ENCODE data around the gene TNRC6A.
"Not testable (repeated sequence)": the region's sequence is repeated elsewhere in the genome, so short reads cannot be mapped to it uniquely, and the experiment has no call there.

TNRC6A gene

DNA sequence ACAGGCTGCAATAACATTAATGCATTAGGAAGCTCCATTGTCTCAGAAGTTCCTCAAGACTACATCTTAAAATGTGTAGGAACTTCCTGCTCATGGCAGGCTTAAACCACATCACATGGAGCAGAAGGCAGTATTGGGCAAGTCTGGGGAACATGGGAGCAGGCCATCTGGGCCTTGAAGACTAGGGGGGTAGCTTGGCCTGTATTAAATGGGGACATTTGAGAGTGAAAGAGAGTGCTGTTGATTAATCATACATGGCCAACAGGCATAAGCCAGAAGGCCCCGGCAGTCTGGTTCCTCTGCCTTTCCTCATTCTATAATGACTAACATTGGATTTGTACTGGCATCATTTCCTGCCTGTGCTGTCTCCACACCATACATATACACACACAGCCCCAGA lies 91.1 kb downstream of the TNRC6A start:
- no peak for DNase-seq

DNA sequence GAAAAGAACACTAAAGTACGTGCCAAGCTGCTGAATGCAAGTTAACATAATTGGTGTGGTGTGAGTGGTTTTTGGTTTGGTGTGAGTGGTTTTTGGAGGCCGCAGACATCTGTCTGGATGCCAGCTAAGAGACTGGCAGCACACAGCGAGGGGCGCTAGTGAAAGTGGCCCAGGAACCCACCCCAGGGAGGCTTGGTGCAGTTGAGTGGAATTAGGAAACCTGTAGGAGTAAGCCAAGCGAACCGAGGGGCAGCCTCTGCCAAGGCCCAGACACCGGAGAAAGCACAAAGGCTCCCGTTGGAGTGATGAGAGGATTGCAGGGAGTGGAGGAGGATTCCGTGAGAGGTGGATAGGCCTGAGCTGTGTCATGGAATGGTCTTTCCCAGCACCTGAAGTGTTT lies 91.7 kb downstream of the TNRC6A start:
- no peak for DNase-seq

DNA sequence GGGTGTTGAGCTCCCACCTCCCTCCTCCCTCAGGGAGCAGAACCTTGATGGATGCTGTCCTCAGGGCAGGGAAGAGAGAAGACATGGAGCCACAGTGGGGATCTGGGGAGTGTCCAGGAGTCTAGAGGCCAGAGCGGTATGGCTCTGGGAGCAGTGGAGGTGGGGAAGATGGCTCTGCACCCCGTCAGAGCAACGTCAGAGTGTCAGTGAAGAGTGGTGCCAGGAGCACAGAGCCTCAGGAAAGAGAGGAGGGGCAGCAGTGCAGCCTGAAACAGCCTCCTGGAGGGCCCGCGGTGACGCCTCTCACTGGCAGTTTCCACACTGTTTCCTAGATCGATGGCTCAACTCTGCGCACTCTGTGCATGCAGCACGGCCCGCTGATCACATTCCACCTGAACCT lies 93.1 kb downstream of the TNRC6A start:
- DNase-seq = no peak

DNA sequence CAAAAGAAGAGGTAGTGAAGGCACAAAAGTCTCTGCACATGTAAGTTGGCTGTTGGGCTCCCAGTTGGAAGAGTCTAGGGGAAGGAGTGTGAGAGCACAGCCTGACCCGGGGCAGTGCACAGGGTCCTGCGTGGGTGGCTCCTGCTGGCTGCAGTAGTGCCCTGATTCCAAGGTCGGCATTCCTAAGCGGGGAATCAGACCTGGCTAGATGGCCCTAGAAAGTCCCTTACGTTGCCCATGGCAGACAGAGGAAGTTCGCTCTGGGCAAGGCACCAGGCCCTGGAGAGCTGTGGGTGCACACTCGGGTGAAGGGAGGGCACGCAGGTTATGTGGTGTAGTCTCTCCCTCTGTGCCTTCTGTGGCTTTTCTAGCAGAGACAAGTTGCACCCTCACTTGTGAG lies 93.5 kb downstream of the TNRC6A start:
- DNase-seq = no peak

GRCh38 chr16:24825696-24826095 lies 96.2 kb downstream of the TNRC6A start:
- DNase-seq = no peak

- DNase-seq = no peak
Observed at GRCh38 chr16:24826096-24826690, 96.7 kb downstream of the TNRC6A start.

DNA sequence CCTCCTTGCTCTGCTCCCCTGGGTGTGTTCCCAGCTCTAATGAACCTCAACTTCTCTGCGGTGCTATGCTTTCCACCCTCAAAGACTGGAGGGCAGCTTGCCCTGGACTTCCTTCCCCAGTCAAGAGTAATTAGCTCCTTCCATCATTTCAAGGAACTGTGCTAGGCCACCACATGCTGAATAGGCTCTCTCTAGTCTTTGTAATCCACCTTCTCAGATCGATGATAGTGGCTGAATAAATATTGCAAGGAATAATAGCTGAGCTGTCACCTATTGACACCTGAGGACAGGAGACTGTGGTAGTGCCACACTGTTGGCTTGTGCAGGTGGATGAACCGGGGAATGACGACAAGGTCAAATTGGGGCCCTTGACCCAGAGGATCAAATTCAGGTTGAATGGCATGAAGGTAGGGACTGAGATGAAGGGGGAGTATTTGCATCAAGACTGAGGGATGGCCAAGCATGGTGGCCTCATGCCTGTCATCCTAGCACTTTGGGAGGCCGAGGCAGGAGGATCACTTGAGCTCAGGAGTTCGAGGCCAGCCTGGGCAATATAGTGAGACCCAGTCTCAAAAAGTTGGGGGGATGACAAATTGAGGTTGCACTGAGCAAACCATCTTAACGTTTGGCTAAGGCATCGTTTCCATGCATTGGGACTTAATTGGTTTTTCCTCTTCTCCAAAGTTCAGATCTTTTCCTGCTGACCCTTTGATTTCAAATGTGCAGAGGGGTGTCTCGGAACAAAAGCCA lies 97.5 kb downstream of the TNRC6A start:
- no peak for DNase-seq

DNA sequence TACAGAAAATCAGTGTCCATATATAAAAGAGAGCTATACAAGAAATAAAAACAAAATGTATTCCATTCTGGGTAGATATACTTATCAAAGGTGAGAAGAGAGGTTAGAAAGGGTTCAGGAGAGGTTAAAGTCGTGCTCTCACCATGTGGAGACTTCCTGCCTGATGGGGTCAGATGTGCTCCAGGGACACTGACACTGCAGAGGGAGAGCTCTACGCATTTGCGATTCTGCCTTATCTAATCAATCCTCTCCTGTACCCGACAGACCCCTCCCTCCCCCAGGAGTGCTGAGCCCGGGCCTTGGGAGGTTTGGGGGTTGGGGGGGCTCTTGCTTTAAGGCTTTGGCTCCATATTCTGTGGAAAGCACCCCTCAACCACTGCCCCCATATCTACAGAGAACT lies 99.7 kb downstream of the TNRC6A start:
- no peak for DNase-seq

GRCh38 chr16:24833352-24833751 lies 103.9 kb downstream of the TNRC6A start:
- DNase-seq = no peak

DNA sequence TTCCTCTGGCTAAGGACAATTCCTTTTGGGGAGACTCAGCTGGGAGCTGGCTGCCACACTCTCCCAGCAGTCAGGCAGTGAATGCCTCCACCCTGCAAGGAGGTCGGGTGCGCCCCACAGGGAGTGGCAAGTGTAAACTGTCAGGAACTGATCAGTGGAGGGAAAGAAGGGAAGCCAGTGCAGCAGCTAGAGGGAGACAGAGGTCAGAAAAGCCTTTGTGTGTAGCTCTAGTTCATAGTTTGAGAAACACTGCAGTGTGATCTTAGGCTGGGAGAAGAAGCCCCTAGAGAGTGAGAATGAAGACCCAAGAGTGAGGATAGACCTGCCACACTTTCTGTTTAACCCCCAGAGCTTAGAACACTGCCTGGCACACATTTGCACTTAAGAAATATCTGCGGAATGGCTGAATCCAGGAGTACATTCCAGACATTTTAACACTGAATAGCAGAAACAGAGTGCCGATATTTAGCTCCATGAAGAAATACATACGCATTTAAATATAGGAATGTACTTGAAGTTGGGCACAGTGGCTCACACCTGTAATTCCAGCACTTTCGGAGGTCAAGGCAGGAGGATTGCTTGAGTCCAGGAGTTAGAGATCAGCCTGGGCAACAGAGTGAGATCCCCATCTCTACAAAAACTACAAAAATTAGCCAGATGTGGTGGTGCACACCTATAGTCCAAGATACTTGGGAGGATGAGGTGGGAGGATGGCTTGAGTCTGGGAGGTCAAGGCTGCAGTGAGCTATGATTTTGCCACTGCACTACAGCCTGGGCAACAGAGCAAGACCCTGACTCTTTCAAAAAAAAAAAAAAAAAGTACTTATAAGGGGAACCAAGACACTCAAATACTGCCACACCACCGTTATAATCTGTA lies 105.2 kb downstream of the TNRC6A start:
- DNase-seq = no peak

DNA sequence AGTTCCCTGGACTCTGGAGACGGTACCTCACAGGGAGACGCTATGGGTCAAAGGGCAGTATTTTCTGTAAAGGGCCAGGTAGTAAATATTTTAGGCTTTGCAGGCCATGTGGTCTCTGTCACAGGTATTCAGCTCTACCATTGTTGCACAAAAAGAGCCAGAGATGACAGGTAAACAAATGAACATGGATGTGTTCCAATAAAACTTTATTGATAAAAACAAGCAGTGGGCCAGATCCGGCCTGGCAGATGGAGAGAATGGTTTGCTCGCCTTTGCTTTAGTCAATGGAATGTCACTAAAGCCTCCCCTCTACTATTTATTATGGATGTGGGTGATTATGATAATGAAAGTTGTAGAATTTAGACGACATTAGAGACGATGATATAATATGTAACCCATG lies 107.4 kb downstream of the TNRC6A start:
- no peak for DNase-seq

DNA sequence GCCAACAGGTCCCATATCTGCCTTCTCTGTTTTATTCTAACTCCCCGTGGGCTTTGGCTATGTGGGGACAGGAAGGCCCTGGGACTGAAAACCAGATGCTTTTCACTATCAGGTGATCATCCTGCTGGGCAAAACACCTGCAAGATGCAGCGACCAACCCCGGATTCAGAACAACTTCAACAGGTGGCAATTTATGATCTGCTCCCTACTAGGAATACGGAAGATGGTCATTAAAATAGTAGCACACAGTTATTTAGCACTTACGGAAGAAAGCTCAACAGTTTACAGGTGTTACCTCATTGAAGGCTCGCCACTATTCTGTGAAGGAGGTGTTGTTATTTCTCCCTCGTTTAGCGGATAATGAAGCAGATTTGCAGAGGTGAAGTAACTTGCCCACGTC lies 108.5 kb downstream of the TNRC6A start:
- DNase-seq = no peak

DNA sequence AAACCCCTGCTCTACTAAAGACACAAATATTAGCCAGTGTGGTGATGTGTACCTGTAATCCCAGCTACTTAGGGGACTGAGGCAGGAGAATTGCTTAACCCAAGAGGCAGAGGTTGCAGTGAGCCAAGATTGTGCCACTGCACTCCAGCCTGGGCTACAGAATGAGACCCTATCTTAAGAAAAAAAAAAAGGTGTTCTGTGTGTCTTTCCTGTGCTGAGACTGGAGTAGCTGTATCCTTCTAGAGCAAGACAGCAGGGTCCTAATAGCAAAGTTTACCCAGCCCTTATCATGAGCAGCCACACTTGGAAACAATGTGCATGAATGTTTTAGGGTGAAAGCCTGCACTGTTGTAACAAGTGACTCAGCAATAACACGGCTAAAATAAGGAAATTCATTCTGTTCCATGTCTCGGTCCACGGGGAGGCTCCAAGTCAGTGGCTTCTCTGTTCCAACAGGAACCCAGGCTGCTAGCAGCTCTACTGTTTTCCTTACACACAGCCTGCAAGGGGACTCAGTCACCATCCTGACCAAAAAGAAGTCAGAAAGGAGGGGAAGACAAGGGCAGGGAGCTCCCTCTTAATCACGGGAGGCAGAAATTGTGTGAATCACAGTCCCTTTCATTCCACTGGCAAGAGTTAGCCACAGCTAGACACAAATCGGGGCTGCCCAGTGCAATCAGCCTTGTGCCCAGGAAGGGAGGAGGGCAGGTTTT lies 109.3 kb downstream of the TNRC6A start:
- no peak for DNase-seq

- no peak for DNase-seq
Observed at GRCh38 chr16:24839347-24839972, 110.0 kb downstream of the TNRC6A start.

GRCh38 chr16:24841291-24841690 lies 111.8 kb downstream of the TNRC6A start:
- DNase-seq = no peak

GRCh38 chr16:24844101-24845030 lies 114.9 kb downstream of the TNRC6A start:
- no peak for DNase-seq

DNA sequence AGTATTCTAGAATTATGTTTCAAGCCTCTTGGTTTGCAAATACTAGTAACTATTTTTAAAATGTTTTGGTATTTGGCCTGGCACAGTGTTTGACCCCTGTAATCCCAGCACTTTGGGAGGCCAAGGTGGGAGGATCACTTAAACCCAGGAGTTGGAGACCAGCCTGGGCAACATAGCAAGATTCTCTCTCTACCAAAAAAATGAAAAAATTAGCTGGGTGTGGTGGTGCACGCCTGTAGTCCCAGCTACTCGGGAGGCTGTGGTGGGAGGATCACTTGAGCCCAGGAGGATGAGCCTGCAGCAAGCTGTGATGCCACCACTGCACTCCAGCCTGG lies 115.5 kb downstream of the TNRC6A start:
- DNase-seq = not testable (repeated sequence)

GRCh38 chr16:24845726-24846547 lies 116.5 kb downstream of the TNRC6A start, which contains the start of gene SLC5A11:
Gene SLC5A11 (plus strand): TSS chr16:24845963. CDS start chr16:24858644, 12,681 bp downstream.
- no peak for DNase-seq

DNA sequence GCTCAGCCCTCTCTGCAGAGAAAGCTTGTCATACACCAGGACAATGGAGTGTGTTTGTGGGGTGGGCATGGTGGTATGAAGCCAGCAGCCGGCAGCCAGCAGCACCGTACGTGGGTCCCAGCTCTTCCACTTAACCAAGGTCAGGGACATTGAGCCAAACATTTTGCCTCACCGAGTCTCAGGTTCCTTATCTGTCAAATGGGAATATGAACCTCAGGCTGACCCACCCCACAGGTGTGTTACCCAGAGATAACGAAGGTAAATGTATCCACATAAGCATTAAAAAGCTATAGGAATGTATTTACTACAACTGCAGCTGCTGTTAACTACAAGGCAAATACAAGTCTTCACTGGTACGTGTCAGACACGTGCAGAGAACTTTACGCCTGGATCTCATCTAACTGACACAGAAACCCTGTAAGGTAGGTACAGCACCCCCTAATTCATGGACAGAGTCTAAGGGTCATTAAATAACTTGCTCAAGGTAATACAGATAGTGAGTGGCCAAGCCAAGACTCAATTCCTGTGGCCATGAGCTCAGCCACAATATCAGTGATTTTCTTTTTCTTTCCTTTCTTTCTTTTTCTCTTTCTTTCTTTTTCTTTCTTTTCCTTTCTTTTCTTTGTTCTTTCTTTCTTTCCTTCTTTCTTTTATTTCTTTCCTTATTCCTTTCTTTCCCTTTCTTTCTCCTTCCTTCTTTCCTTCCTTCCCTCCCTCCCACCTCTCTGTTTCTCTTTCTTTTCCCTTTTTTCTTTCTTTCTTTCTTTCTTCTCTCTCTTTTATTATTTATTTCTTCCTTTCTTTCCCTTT lies 117.3 kb downstream of the TNRC6A start:
- no peak for DNase-seq

DNA sequence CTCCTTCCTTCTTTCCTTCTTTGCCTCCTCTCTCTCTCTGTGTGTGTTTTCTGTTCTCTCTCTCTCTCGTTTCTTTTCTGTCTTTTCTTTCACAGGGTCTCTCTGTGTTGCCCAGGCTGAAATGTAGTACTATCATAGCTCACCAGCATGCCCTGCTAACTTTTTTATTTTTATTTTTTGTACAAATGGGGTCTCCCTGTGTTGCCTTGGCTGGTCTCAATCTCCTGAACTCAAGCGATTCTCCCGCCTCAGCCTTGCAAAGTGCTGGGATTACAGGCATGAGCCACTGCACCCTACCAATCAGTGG lies 117.9 kb downstream of the TNRC6A start:
- no peak for DNase-seq

Measured in activated naive CD4-positive, alpha-beta T cell (primary cell).